Pancreas (tissue), 10 donors: ENCODE measurements around the gene PLXNC1. TPM values are rescaled to one million over a fixed set of nuclear protein-coding genes. Genes with fewer than 3 reads are reported as not detected.

Experiments
- ATAC-seq, 4 donors: fragments of 200-7000 bp; cut with Tn5 transposase; one replicate each; pipeline versions ENCODE4 v1.8.0 to v1.9.1; 2020; ENCODE audit warnings: mild to moderate bottlenecking in 4 of 4, moderate library complexity in 4 of 4
- DNase-seq, 6 donors: peaks; one replicate each; pipeline ENCODE4 v3.0.0-alpha.2; 2020
- FAIRE-seq: peaks from 2 replicates; lab custom pipeline; 2012; peaks lifted over from hg19 to GRCh38; lab: Jason Lieb, UNC
- H3K27ac ChIP-seq, 4 donors: fragments of 200-600 bp; sonication (generic); 1 replicate in 3 of 4; 2 replicates in 1 of 4; pipeline versions ENCODE4 v1.5.0 to v1.8.0; 2020
- H3K27me3 ChIP-seq, 4 donors: fragments of 200-600 bp; one replicate each; pipeline ENCODE4 v1.8.0; 2021
- H3K36me3 ChIP-seq, 3 donors: fragments of 200-600 bp; sonication (generic) in 1 of 3; one replicate each; pipeline versions ENCODE4 v1.5.0 to v1.8.0; 2020 to 2021
- H3K4me1 ChIP-seq, 3 donors: fragments of 200-600 bp; one replicate each; pipeline ENCODE4 v1.8.0; 2021
- H3K4me3 ChIP-seq, 4 donors: fragments of 200-600 bp; sonication (generic) in 2 of 4; one replicate each; pipeline versions ENCODE4 v1.5.0 to v1.8.0; 2020 to 2021
- H3K9me3 ChIP-seq, 4 donors: fragments of 200-600 bp; one replicate each; pipeline ENCODE4 v1.8.0; 2021
- WGBS, 2 donors: extraction: QIAGEN DNeasy Blood & Tissue Kit; methylation state at CpG; one replicate each; pipeline ENCODE4 v1.1.7; 2013; 5-methylcytosine and 5-hydroxymethylcytosine counted together
- intact Hi-C, 3 donors: fragments of 100-400 bp; cut with DNase I; formaldehyde crosslinking; loops; one replicate each; pipeline versions ENCODE4 v1.11.1 to v1.14.2; 2022
- polyA plus RNA-seq, 2 donors: library from polyadenylated mRNA; stranded (reverse); fragments of 200-250 nt; gene quantifications; one replicate each; pipeline ENCODE4 v1.2.3, GENCODE V29; 2013
- total RNA-seq, 6 donors: library from RNA; stranded (reverse); fragmentation: NEBNext Ultra II Directional in 4 of 6; extraction: Animal tissue kit (Norgen Biotek cat#: 25700) in 4 of 6; gene quantifications; one replicate each; pipeline versions ENCODE4 v1.2.1 to v1.2.4, GENCODE V29; 2021 to 2023
- TF ChIP-seq, protein P1 (sequence below), 4 donors: fragments of 200-600 bp; sonication (generic) in 3 of 4; IDR thresholded peaks; one replicate each; pipeline versions ENCODE4 v1.5.0 to v1.8.0; 2021; ENCODE audit warnings: antibody characterized with exemption in 4 of 4
- donor health status: healthy with polysubstance abuse.
- donor health status: DM: no; HTN: no; CAD: no; lungs with moderate emphysema.
- donor health status: DM: no; HTN: no; CAD: no.
- donor health status: control.
- donor health status: control.
- donor health status: Bipolar disorder and iron deficiency.
- donor health status: DM: yes; HTN: yes; CAD: no.
- donor health status: DM: no; HTN: no; CAD: no.
- donor health status: DM: no; HTN: no; CAD: no.
- donor health status: DM: yes; HTN: yes; CAD: no.

PLXNC1 gene
- total and polyA plus RNA-seq, 8 donors = 0.53 to 13.7 (median 2.0) TPM

DNA sequence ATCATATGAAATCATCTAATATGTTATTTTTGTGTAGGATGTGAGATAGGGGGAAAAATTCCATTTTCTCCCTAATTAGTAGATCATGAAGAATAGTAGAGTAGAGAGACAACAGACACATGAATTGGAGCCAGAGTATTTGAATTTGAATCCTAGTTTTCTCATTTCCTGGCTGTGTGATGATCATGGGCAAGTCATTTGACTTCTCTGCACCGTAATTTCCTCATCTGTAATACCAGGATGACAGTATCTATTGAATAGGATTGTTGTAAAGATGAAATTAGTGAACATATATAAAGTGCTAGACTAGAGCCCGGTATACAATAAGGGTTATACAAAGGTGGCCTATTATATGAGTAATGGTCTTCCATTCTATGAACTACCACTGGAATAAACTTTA, 32.2 kb upstream of the PLXNC1 start:
- FAIRE-seq = no peak
- 89 to 93% methylated on average over 2 of the region's 2 CpGs for WGBS, 2 donors
- Histone ChIP-seq H3K4me3 (no peak overlapping the region), H3K27ac (no peak overlapping the region), H3K36me3 (no peaks in the 10 kb centered on the region), H3K9me3 (no peaks in the 10 kb centered on the region), H3K4me1 (no peaks in the 10 kb centered on the region), H3K27me3 (no peaks in the 10 kb centered on the region)
- ATAC-seq = no peak
- intact Hi-C loops = no loop called here
- TF ChIP-seq, protein P1, sequence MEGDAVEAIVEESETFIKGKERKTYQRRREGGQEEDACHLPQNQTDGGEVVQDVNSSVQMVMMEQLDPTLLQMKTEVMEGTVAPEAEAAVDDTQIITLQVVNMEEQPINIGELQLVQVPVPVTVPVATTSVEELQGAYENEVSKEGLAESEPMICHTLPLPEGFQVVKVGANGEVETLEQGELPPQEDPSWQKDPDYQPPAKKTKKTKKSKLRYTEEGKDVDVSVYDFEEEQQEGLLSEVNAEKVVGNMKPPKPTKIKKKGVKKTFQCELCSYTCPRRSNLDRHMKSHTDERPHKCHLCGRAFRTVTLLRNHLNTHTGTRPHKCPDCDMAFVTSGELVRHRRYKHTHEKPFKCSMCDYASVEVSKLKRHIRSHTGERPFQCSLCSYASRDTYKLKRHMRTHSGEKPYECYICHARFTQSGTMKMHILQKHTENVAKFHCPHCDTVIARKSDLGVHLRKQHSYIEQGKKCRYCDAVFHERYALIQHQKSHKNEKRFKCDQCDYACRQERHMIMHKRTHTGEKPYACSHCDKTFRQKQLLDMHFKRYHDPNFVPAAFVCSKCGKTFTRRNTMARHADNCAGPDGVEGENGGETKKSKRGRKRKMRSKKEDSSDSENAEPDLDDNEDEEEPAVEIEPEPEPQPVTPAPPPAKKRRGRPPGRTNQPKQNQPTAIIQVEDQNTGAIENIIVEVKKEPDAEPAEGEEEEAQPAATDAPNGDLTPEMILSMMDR (IDR thresholded peaks at IDR 0.05) = no peak
- no peak for DNase-seq

DNA sequence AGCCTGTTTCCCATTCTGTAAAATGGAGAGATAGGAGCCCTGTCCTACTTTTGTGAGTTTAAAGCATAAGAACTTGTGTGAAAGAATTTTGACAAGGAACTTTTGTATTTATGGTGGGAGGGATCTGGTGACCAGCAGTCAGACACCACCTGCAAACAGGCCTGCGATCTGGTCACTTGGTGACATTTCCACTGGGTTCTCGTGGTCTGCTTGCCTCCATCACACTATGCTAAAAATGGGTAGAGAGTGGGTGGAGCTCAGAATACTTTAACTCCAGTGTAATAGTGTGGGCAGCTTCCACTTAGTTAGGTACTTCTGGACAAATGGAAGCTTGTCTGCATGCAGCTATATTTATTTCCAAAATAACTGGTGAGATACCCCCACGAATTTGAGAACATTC, 26.5 kb upstream of the PLXNC1 start:
- H3K9me3 ChIP-seq = no peaks in the 10 kb centered on the region
- H3K27me3 ChIP-seq = no peaks in the 10 kb centered on the region
- no peak overlapping the region for H3K4me3 ChIP-seq
- TF ChIP-seq, protein P1 (IDR thresholded peaks at IDR 0.05) = no peak
- 25 to 33% methylated on average over 3 of the region's 3 CpGs for WGBS, 2 donors
- no peaks in the 10 kb centered on the region for H3K4me1 ChIP-seq
- no peak overlapping the region for H3K27ac ChIP-seq
- DNase-seq (no peak), FAIRE-seq (no peak), ATAC-seq (no peak)
- intact Hi-C loops = no loop called here
- no peaks in the 10 kb centered on the region for H3K36me3 ChIP-seq

DNA sequence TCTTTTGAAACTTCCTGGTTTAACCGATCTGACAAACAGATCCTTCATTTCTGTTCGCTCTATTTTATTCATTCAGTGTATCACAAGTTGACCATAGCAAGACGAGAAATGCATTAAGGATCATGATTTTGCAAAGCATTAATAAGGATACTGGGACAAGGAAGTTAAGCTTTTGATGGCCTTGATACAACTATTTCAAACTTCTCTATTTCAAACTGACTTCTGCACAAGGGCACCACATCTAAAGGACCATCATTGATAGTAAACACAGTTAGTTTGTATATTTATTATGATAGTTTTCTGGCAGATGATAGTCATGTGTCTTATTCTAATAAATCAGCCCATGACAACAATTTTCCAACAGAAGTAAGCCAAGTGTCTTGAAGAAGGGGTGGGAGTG, 25.8 kb upstream of the PLXNC1 start:
- TF ChIP-seq, protein P1 (IDR thresholded peaks at IDR 0.05) = no peak
- Histone ChIP-seq H3K27me3 (no peaks in the 10 kb centered on the region), H3K27ac (no peak overlapping the region), H3K4me3 (no peak overlapping the region), H3K9me3 (no peaks in the 10 kb centered on the region), H3K36me3 (no peaks in the 10 kb centered on the region), H3K4me1 (no peaks in the 10 kb centered on the region)
- WGBS, 2 donors = 61 to 78% methylated on average over 3 of the region's 3 CpGs
- FAIRE-seq = no peak
- intact Hi-C loops = no loop called here
- no peak for DNase-seq
- no peak for ATAC-seq

GRCh38 chr12:94123127-94123526, 25.2 kb upstream of the PLXNC1 start:
- H3K4me1 ChIP-seq = no peaks in the 10 kb centered on the region
- TF ChIP-seq, protein P1 (IDR thresholded peaks at IDR 0.05) = no peak
- FAIRE-seq (no peak), DNase-seq (no peak), ATAC-seq (peak in 1 of 4 donors; percentile 65)
- H3K9me3 ChIP-seq = no peaks in the 10 kb centered on the region
- intact Hi-C loops = no loop called here
- 75 to 98% methylated on average over 2 of the region's 2 CpGs for WGBS, 2 donors
- H3K4me3 ChIP-seq = no peak overlapping the region
- H3K27me3 ChIP-seq = peaks cover 0 to under 1% (median 0%) of the 10 kb centered on the region in 4 donors
- H3K36me3 ChIP-seq = no peaks in the 10 kb centered on the region
- no peak overlapping the region for H3K27ac ChIP-seq

GRCh38 chr12:94126067-94126466, 22.3 kb upstream of the PLXNC1 start:
- no peaks in the 10 kb centered on the region for H3K36me3 ChIP-seq
- no peak for DNase-seq
- H3K27me3 ChIP-seq = peaks cover 0 to 4% (median 0%) of the 10 kb centered on the region in 4 donors
- H3K9me3 ChIP-seq = no peaks in the 10 kb centered on the region
- H3K4me3 ChIP-seq = no peak overlapping the region
- ATAC-seq = peak in 2 of 4 donors; percentile 27 to 45
- intact Hi-C loops = no loop called here
- H3K4me1 ChIP-seq = no peaks in the 10 kb centered on the region
- 62 to 83% methylated on average over 1 of the region's 1 CpG for WGBS, 2 donors
- TF ChIP-seq, protein P1 (IDR thresholded peaks at IDR 0.05) = no peak
- FAIRE-seq = no peak
- no peak overlapping the region for H3K27ac ChIP-seq
